Measurements from ENCODE around the gene RNF39. TPM values are rescaled to one million over a fixed set of nuclear protein-coding genes. Genes with fewer than 3 reads are reported as not detected.

The RNF39 gene
- total and polyA plus RNA-seq, 2 experiments from 2014 or later: 0.50 to 0.94 TPM

DNA sequence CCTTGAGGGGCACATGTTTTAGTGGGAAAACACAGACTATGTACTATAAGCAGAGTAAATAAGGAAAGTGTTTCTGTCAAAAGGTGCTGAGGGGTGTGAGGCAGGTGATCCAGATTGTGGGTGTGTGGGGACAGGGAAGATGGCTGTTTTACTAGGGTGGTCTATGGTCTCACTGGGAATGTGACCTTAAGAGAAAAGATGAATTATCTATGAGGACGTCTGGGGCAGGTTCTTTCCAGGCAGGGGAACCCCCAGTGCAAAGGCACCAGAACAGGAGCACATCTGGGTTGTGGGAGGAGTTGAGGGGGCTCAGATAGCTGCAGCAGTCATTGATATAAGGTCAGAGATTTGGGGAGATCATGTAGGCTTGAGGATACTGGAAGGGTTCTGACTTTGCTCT, 32.7 kb downstream of the RNF39 start:
- no peaks in the 10 kb centered on the region for H3F3A ChIP-seq (replicated peaks; ENCODE audit: low read depth)
- TF ChIP-seq, protein P1, sequence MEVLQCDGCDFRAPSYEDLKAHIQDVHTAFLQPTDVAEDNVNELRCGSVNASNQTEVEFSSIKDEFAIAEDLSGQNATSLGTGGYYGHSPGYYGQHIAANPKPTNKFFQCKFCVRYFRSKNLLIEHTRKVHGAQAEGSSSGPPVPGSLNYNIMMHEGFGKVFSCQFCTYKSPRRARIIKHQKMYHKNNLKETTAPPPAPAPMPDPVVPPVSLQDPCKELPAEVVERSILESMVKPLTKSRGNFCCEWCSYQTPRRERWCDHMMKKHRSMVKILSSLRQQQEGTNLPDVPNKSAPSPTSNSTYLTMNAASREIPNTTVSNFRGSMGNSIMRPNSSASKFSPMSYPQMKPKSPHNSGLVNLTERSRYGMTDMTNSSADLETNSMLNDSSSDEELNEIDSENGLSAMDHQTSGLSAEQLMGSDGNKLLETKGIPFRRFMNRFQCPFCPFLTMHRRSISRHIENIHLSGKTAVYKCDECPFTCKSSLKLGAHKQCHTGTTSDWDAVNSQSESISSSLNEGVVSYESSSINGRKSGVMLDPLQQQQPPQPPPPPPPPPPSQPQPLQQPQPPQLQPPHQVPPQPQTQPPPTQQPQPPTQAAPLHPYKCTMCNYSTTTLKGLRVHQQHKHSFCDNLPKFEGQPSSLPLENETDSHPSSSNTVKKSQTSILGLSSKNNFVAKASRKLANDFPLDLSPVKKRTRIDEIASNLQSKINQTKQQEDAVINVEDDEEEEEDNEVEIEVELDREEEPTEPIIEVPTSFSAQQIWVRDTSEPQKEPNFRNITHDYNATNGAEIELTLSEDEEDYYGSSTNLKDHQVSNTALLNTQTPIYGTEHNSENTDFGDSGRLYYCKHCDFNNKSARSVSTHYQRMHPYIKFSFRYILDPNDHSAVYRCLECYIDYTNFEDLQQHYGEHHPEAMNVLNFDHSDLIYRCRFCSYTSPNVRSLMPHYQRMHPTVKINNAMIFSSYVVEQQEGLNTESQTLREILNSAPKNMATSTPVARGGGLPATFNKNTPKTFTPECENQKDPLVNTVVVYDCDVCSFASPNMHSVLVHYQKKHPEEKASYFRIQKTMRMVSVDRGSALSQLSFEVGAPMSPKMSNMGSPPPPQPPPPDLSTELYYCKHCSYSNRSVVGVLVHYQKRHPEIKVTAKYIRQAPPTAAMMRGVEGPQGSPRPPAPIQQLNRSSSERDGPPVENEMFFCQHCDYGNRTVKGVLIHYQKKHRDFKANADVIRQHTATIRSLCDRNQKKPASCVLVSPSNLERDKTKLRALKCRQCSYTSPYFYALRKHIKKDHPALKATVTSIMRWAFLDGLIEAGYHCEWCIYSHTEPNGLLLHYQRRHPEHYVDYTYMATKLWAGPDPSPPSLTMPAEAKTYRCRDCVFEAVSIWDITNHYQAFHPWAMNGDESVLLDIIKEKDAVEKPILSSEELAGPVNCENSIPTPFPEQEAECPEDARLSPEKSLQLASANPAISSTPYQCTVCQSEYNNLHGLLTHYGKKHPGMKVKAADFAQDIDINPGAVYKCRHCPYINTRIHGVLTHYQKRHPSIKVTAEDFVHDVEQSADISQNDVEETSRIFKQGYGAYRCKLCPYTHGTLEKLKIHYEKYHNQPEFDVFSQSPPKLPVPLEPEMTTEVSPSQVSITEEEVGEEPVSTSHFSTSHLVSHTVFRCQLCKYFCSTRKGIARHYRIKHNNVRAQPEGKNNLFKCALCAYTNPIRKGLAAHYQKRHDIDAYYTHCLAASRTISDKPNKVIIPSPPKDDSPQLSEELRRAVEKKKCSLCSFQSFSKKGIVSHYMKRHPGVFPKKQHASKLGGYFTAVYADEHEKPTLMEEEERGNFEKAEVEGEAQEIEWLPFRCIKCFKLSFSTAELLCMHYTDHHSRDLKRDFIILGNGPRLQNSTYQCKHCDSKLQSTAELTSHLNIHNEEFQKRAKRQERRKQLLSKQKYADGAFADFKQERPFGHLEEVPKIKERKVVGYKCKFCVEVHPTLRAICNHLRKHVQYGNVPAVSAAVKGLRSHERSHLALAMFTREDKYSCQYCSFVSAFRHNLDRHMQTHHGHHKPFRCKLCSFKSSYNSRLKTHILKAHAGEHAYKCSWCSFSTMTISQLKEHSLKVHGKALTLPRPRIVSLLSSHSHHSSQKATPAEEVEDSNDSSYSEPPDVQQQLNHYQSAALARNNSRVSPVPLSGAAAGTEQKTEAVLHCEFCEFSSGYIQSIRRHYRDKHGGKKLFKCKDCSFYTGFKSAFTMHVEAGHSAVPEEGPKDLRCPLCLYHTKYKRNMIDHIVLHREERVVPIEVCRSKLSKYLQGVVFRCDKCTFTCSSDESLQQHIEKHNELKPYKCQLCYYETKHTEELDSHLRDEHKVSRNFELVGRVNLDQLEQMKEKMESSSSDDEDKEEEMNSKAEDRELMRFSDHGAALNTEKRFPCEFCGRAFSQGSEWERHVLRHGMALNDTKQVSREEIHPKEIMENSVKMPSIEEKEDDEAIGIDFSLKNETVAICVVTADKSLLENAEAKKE (CRISPR knock-in tag; IDR thresholded peaks at IDR 0.05): no peak
- no peak overlapping the region for H3K27ac ChIP-seq (ENCODE audit: low read depth)
- no peak overlapping the region for H3K4me3 ChIP-seq
- H3K4me1 ChIP-seq (ENCODE audit: insufficient read depth): no peaks in the 10 kb centered on the region
- no peaks in the 10 kb centered on the region; the same call in 1 of the 2 replicates for H4K20me1 ChIP-seq (replicated peaks; ENCODE audit: insufficient read depth)
- DNase-seq (ENCODE audit: low spot score): no peak
- no peaks in the 10 kb centered on the region for H3K27me3 ChIP-seq (ENCODE audit: insufficient read depth)
- Mint-ChIP-seq H3K4me3 (no peak overlapping the region), H3K36me3 (ENCODE audit: low read depth) (no peaks in the 10 kb centered on the region), H3K27me3 (ENCODE audit: insufficient read depth, low read depth, poor library complexity) (no peaks in the 10 kb centered on the region), H3K4me1 (no peaks in the 10 kb centered on the region), H3K27ac (no peak overlapping the region), H3K9me3 (no peaks in the 10 kb centered on the region)
- no peak overlapping the region for H3K4me2 ChIP-seq
- H3K36me3 ChIP-seq (ENCODE audit: insufficient read depth): no peaks in the 10 kb centered on the region
- H2AFZ ChIP-seq: no peak overlapping the region
- no peaks in the 10 kb centered on the region for H3K79me2 ChIP-seq (replicated peaks; ENCODE audit: insufficient read depth)
- H3K9me2 ChIP-seq (ENCODE audit: insufficient read depth): no peaks in the 10 kb centered on the region
- no peak for ATAC-seq

DNA sequence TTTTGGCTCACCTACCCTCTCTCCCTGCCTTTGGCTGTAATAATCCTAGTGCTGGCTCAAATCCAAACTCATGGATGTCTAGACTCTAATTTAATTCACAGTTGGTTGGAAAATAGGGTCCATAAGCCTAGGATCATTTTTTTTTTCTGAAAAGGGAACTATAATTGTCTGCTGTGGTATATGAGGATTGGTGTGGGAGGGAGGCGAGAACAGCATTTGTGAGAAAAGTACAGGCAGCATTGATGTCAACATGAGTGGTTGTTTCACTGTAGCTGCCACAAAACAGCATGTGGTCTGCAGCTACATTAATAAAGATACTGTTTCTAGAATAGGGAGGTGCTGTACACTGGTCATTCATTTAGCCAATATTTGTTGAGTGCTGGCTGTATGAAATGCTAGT, 33.1 kb downstream of the RNF39 start:
- ATAC-seq: no peak
- H3K36me3 ChIP-seq (ENCODE audit: insufficient read depth): no peaks in the 10 kb centered on the region
- H3F3A ChIP-seq (replicated peaks; ENCODE audit: low read depth): no peaks in the 10 kb centered on the region
- Mint-ChIP-seq H3K27ac (no peak overlapping the region), H3K27me3 (ENCODE audit: insufficient read depth, low read depth, poor library complexity) (no peaks in the 10 kb centered on the region), H3K4me1 (no peaks in the 10 kb centered on the region), H3K4me3 (no peak overlapping the region), H3K36me3 (ENCODE audit: low read depth) (no peaks in the 10 kb centered on the region), H3K9me3 (no peaks in the 10 kb centered on the region)
- no peaks in the 10 kb centered on the region for H3K9me2 ChIP-seq (ENCODE audit: insufficient read depth)
- H4K20me1 ChIP-seq (replicated peaks; ENCODE audit: insufficient read depth): no peaks in the 10 kb centered on the region; the same call in 1 of the 2 replicates
- no peaks in the 10 kb centered on the region for H3K27me3 ChIP-seq (ENCODE audit: insufficient read depth)
- H3K4me3 ChIP-seq: no peak overlapping the region
- H3K27ac ChIP-seq (ENCODE audit: low read depth): no peak overlapping the region
- no peaks in the 10 kb centered on the region for H3K4me1 ChIP-seq (ENCODE audit: insufficient read depth)
- no peak for DNase-seq (ENCODE audit: low spot score)
- H2AFZ ChIP-seq: no peak overlapping the region
- no peak overlapping the region for H3K4me2 ChIP-seq
- H3K79me2 ChIP-seq (replicated peaks; ENCODE audit: insufficient read depth): no peaks in the 10 kb centered on the region
- TF ChIP-seq JUNB (IDR thresholded peaks at IDR 0.05; ENCODE audit: unreplicated experiment) (no peak), ZNF114 (CRISPR knock-in tag; IDR thresholded peaks at IDR 0.05) (no peak), STAT1 (IDR thresholded peaks at IDR 0.05; ENCODE audit: unreplicated experiment) (no peak), POLR2AphosphoS5 (IDR thresholded peaks at IDR 0.05; ENCODE audit: low read depth) (no peak), CREB1 (CRISPR knock-in tag; IDR thresholded peaks at IDR 0.05; ENCODE audit: low read depth) (no peak)
- TF ChIP-seq, protein P2, sequence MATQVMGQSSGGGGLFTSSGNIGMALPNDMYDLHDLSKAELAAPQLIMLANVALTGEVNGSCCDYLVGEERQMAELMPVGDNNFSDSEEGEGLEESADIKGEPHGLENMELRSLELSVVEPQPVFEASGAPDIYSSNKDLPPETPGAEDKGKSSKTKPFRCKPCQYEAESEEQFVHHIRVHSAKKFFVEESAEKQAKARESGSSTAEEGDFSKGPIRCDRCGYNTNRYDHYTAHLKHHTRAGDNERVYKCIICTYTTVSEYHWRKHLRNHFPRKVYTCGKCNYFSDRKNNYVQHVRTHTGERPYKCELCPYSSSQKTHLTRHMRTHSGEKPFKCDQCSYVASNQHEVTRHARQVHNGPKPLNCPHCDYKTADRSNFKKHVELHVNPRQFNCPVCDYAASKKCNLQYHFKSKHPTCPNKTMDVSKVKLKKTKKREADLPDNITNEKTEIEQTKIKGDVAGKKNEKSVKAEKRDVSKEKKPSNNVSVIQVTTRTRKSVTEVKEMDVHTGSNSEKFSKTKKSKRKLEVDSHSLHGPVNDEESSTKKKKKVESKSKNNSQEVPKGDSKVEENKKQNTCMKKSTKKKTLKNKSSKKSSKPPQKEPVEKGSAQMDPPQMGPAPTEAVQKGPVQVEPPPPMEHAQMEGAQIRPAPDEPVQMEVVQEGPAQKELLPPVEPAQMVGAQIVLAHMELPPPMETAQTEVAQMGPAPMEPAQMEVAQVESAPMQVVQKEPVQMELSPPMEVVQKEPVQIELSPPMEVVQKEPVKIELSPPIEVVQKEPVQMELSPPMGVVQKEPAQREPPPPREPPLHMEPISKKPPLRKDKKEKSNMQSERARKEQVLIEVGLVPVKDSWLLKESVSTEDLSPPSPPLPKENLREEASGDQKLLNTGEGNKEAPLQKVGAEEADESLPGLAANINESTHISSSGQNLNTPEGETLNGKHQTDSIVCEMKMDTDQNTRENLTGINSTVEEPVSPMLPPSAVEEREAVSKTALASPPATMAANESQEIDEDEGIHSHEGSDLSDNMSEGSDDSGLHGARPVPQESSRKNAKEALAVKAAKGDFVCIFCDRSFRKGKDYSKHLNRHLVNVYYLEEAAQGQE (IDR thresholded peaks at IDR 0.05; ENCODE audit: unreplicated experiment): no peak
- TF ChIP-seq, protein P3, sequence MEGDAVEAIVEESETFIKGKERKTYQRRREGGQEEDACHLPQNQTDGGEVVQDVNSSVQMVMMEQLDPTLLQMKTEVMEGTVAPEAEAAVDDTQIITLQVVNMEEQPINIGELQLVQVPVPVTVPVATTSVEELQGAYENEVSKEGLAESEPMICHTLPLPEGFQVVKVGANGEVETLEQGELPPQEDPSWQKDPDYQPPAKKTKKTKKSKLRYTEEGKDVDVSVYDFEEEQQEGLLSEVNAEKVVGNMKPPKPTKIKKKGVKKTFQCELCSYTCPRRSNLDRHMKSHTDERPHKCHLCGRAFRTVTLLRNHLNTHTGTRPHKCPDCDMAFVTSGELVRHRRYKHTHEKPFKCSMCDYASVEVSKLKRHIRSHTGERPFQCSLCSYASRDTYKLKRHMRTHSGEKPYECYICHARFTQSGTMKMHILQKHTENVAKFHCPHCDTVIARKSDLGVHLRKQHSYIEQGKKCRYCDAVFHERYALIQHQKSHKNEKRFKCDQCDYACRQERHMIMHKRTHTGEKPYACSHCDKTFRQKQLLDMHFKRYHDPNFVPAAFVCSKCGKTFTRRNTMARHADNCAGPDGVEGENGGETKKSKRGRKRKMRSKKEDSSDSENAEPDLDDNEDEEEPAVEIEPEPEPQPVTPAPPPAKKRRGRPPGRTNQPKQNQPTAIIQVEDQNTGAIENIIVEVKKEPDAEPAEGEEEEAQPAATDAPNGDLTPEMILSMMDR (conservative IDR thresholded peaks at IDR 0.05; ENCODE audit: low read depth in 2 of 2): no peak
